HG03354 (cell line): ENCODE measurements around the gene STOX2.

ENCODE experiments used
- ATAC-seq: cut with Tn5 transposase; IDR thresholded peaks from one replicate; pipeline ENCODE4 v1.9.1; 2021; ENCODE audit warnings: mild to moderate bottlenecking; ENCODE audit not compliant: unreplicated experiment, poor library complexity, severe bottlenecking

The STOX2 gene

GRCh38 chr4:183971929-183972490, 66.9 kb downstream of the STOX2 start:
- no peak for ATAC-seq

GRCh38 chr4:183977707-183978106, 72.6 kb downstream of the STOX2 start:
- no peak for ATAC-seq

- ATAC-seq: no peak
Measured at GRCh38 chr4:183984566-183984965, 79.5 kb downstream of the STOX2 start.

DNA sequence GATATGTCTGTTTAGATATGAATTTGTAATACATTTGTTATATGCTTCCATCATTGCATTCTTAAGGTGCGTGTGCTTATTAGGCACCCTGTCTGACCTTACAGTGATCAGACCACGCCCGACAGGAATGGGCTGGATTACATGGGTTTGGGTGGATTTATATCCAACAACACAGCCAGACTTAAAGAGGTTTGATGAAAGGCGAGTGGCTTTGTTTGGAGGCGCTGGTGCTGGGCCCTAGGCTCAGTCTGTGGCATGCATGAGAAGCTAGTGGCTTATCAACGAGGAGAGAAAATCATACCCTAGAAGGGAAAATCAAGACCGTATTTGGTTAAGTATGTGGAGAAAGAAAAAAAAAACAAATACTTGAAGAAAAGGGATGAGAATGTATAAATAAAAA, 80.7 kb downstream of the STOX2 start:
- ATAC-seq: no peak

DNA sequence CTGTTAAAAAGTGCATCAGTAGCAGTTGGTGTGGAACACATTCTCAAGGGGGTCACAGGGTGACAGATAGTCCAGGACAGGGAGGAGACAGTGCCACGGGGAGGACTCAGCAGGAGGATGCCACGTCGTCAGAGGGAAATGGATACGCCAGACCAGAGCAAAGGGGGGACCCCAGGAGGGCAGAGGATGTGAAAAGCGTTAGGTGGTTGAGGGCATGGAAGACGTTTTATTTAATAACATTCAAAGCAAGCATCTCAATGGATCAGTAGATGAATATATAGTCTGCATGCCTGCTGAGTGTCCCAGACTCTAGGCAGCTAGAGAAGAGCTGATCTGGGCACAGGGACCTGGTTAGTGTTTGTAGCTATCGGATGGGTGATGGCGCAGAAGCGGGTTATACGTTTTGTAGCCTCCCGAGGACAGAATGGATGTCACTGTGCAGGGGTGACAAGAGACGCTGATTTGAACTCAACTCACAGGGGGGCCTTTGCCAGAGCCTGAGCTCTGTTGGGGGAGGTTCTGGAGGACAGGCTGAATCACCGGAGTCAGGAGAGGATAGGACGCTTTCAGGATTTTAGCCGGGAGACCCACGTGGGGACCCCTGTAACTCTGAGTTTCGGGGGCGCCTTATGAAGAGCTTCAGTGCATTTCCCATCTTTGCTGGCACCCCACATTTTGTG, 81.3 kb downstream of the STOX2 start:
- no peak for ATAC-seq

GRCh38 chr4:183986971-183987946, 82.2 kb downstream of the STOX2 start:
- ATAC-seq: no peak

DNA sequence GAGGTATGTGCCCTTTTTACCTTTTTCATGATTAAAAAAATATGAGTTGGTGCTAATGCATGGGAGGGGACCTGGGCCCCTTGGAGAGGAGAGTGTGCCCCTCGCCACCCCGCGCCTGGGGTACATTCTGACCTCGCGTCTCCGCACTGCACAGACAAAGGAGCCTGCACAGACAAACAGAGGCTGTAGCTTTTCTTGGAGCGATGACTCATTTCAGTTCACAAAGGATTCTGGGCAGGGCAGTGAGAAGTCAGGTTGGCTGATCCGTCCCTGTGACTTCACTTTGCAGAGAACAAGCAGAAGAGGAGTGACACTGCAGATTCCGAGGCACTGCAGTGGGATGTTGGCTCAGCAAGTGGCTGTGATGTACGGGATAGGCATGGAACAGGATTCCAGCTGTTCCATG, 82.9 kb downstream of the STOX2 start:
- no peak for ATAC-seq

DNA sequence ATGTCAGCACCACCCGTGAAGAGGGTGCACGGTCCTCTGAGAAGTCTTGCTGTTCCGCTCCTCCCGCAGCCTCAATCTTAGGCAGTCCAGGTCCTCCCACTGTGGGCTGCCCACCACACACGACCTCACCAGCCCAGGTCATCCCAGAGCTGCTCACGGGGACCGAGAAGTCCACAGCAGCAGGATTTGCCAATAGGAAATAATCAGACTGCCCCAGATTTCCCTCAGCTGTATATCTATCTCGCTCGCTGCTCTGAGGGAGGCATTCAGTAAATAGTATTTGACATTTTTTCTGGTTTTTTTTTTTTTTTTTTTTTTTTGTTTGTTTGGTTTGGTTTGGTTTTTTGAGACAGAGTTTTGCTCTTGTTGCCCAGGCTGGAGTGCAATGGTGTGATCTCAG, 83.8 kb downstream of the STOX2 start:
- ATAC-seq: no peak

DNA sequence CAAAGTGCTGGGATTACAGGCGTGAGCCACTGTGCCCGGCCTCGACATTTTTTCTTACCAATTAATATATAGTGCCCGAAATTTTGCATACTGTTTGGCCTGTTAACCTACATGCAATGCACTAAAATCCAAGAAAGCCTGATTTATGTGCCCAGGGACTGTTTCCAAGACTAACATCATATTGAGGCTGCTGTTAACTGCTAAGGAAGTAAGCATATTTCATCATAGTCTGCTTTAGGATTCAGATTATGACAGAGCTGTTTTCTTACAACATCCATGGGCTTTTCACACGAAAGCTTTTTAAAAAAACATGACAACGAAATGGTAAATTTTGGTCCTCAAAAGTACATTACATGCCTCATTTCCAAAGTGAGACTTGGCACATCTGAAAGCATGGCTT, 84.4 kb downstream of the STOX2 start:
- no peak for ATAC-seq

DNA sequence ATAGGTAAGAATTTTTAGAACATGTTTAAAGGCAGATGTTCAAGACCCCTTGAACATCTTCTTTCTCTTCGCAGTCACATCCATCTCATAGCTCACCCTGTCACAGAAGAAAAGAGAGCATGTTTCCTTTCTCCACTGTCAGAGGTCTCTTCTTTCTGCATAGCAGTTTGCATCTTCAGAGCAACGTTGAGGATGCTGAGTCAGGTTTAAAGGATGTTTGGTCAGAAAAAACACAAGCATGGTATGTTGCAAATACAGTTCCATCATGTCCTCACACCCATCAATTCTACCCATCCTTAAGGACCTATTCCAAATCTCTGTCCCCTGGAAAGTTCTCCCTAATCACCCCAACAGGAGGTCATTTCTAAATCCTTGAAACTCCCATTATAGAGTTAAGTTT, 84.8 kb downstream of the STOX2 start:
- ATAC-seq: no peak

- no peak for ATAC-seq
Measured at GRCh38 chr4:183993676-183994075, 88.6 kb downstream of the STOX2 start.

DNA sequence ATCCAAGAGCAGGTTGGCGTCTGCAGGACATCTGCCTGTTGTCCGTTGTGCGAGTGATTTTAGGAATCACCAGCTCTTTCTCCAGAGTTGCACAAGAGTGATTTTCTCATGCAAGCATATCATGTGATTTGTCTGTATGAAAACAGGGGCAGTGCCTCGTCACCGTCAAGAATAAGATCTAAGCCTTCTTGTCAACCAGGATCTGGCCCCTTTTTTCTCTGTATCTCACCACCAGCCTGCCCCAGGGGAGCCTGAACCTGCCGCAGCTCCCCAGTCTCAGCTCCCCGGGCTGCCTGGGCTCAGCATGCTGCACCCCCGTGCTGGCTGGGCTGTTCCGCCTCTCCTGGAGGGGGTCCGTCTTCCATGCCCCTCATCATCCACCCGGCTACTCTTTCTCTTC, 90.5 kb downstream of the STOX2 start:
- no peak for ATAC-seq

- ATAC-seq: no peak
Measured at GRCh38 chr4:183996868-183997267, 91.8 kb downstream of the STOX2 start.

DNA sequence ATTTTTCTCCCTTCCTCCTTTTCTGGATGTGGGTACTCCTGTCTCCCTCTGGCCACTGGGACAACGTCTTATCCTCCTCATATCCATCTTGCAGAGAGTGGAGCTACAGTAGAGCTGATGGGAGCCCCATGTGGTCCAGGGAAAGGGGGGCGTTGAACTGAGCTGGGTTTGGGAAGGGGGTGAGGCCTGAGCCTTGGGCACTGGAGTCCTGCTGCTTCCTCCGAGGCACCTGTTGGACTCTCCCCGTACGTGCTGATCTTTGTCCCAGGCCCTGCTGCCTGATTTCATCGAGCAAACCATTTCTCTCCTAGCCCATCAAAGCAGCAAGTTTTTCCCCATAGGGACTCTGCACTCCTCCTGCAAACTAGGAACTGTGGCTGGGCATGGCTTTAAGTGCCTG, 94.3 kb downstream of the STOX2 start:
- no peak for ATAC-seq

- no peak for ATAC-seq
Measured at GRCh38 chr4:184000457-184001396, 95.6 kb downstream of the STOX2 start.

DNA sequence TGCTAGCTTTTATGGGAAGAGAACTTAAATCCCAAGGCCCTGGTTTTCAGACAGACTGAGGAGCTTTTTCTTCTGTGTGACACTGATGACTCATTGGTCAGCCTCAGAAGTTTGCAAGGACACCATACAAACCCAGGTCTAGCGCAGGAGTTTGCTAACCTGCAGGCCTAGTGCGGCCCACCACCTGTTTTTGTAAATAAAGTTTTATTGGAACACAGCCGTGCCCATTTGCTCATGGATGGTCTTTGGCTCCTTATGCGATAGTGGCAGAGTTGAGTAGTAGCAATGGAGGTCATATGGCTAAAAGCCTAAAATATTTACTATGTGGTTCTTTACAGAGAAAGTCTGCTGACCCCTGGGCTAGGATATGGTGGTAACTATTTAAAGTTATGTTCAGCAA, 98.3 kb downstream of the STOX2 start:
- no peak for ATAC-seq

DNA sequence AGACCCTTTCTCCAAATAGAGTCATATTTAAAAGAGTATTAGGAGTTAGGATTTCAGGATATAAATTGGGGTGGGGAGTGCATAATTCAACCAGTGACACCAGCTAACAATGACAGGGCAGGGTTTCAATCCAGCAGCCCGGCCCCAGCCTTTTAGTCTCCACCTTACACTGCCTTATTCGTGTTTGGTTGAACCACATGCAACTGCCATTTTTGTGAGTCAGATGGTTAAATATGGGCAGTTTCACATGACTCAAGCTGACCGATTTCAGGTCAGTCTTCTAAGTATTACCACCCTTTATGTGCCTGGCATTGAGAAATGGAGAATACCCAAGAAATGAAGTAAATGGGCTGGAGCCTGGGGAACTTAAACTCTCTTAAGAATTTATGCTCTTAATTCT, 102.8 kb downstream of the STOX2 start:
- no peak for ATAC-seq

DNA sequence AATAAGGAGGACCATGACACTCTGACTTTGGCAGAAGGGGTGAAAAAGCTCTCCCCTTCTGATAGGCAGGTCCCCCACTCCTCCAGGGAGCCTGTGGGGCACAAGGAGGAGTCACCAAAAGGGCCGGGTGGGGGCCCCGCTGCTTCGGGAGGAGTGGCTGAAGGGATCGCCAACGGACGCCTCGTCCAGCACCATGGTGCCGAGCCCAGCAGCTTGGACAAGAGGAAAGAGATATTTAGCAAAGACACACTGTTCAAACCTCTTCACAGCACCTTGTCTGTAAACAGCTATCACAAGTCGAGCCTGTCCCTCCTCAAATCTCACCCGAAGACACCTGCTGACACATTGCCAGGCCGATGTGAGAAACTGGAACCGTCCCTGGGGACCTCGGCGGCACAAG, 105.6 kb downstream of the STOX2 start:
- no peak for ATAC-seq

DNA sequence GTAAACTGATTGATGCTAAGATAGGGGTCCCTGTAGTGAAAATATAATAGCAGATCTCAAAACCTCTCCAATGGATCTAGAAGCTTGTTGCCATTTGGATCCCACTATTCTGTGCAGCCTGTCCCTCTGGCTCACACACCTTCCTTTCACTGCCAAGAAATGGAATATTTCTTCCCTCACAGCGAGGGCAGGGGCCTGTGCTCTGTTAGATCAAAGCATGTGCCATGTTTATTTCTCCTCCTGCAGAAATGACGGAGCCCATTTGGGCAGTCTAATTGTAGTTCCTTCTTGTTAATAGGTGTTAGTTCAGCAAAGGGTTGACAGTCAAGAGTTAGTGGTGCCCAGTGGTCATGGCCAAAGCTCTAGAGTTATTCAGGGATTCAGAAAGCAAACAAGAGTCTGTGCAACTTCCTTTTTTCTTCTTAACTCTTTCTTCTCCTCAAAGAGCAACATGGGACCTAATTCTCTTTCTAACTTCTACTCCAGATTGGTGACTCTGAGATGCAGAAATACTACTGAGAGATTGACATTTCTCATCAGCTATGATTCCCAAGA, 106.8 kb downstream of the STOX2 start:
- no peak for ATAC-seq
